IgD-negative memory B cell (primary cell): Measurements from ENCODE around the gene TAF1C. TPM values are rescaled to one million over a fixed set of nuclear protein-coding genes. Genes with fewer than 3 reads are reported as not detected.

Experiments used
- H3K27ac Mint-ChIP-seq, 3 donors: one replicate each; pipeline ENCODE4 v1.8.0; 2020 to 2022; ENCODE audit warnings: mild to moderate bottlenecking in 3 of 3, mixed read lengths in 3 of 3, moderate library complexity in 1 of 3
- H3K27me3 Mint-ChIP-seq: one replicate; pipeline ENCODE4 v1.8.0; 2021; ENCODE audit warnings: mixed read lengths
- H3K36me3 Mint-ChIP-seq: one replicate; pipeline ENCODE4 v1.8.0; 2020; ENCODE audit warnings: mild to moderate bottlenecking, mixed read lengths
- H3K4me1 Mint-ChIP-seq, 3 donors: one replicate each; pipeline ENCODE4 v1.8.0; 2020 to 2022; ENCODE audit warnings: mixed read lengths in 3 of 3, mild to moderate bottlenecking in 1 of 3
- H3K4me3 Mint-ChIP-seq, 4 donors: one replicate each; pipeline ENCODE4 v1.8.0; 2020 to 2022; ENCODE audit warnings: mild to moderate bottlenecking in 4 of 4, mixed read lengths in 4 of 4, moderate library complexity in 3 of 4
- H3K9me3 Mint-ChIP-seq, 3 donors: one replicate each; pipeline ENCODE4 v1.8.0; 2020 to 2021; ENCODE audit warnings: mixed read lengths in 3 of 3, mild to moderate bottlenecking in 1 of 3
- polyA plus RNA-seq: library from polyadenylated mRNA; unstranded; fragments of 300-500 nt; fragmentation: Illumina TruSeq; gene quantifications from one replicate; pipeline ENCODE4 v1.2.3, GENCODE V29; 2021

Gene TAF1C, protein sequence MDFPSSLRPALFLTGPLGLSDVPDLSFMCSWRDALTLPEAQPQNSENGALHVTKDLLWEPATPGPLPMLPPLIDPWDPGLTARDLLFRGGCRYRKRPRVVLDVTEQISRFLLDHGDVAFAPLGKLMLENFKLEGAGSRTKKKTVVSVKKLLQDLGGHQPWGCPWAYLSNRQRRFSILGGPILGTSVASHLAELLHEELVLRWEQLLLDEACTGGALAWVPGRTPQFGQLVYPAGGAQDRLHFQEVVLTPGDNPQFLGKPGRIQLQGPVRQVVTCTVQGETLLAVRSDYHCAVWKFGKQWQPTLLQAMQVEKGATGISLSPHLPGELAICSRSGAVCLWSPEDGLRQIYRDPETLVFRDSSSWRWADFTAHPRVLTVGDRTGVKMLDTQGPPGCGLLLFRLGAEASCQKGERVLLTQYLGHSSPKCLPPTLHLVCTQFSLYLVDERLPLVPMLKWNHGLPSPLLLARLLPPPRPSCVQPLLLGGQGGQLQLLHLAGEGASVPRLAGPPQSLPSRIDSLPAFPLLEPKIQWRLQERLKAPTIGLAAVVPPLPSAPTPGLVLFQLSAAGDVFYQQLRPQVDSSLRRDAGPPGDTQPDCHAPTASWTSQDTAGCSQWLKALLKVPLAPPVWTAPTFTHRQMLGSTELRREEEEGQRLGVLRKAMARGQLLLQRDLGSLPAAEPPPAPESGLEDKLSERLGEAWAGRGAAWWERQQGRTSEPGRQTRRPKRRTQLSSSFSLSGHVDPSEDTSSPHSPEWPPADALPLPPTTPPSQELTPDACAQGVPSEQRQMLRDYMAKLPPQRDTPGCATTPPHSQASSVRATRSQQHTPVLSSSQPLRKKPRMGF
- 6.5 TPM for polyA plus RNA-seq

DNA sequence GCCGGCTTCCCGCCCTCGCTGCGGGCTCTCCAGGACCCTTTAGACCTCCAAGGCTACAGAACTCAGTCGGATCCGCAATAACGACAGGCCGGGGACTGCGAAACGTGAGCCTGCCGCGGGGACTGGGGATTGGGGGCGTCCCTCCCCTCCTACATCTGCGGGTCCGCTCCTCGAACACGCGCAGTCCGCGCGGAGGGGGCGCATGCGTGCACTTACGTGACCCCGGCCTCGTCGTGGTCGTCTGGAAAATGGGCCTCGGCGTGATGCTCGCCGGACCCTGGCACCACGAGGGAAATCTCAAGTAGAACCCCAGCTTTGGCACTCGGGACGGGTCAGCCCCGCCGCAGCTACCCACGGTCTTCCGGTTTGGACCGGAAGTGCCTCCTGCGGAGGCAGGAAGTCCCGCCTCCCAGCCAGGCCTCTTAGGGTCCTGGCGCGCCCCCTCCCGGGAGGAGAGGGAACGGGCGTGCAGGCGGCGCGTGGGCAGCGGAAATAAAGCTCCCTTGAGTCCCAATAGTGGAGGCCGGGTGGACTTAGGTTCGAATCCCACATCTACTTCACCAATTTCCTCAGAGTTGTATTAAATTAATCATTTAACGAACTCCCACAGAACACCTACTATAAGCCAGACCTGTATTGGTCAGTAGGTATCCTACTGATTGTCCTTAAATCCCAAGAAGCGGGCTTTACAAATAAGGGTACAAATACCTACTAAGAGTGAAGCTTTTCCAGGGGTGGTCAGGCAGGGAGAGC lies at the start of gene TAF1C:
TAF1C (minus strand) TSS at position 373 of the 753 bp plus-strand sequence. CDS start 2,069 bp downstream, outside the sequence.
- no peaks in the 10 kb centered on the region for H3K27me3 Mint-ChIP-seq
- H3K36me3 Mint-ChIP-seq: peaks cover 3% of the 10 kb centered on the region
- peak within 1 kb of the TSS; percentile 92 to 99 (median 95) for H3K4me3 Mint-ChIP-seq
- peaks cover 5 to 11% (median 9%) of the 10 kb centered on the region in 3 donors for H3K4me1 Mint-ChIP-seq
- H3K27ac Mint-ChIP-seq: peak within 1 kb of the TSS; percentile 76 to 92 (median 80)
- H3K9me3 Mint-ChIP-seq: no peaks in the 10 kb centered on the region

DNA sequence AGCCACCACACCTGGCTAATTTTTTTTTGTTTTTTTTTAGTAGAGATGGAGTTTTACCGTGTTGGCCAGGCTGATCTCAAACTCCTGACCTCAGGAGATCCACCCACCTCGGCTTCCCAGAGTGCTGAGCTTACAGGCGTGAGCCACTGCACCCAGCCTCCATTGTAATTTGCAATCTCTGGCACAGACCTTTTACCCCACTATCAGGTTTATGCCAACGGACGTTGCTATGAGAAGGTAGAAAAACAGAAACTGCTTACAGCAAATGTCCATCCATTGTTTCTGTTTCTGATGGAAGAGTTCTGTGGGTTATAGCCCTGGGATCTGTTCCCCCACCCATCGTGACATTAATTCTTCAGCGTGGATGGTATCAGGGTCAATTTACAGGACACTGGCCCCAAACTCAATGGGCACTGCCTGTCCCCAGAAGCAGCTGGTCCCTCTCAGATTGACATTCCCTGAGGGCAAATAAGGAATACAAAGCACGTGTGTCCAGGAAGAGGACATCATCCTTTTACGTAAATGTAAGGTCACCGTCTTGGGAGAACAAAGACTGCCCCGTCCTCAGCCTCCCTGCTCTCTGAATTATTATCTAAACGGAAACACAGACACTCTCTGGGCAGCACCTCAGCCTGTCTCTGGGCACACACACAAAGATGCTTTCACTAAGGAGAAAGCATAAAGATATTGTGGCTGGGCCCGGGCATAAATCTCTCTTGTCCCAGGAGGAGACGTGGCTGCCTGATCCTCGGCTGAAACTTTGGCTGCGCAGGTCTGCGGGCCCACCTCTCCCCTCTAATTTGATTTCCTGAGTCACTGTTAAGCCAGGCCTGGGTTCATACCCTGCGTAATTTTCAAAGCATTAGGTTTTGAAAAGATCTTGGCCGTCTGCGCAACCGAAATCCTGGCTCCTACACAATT lies 47.7 kb upstream of the TAF1C start:
- H3K27me3 Mint-ChIP-seq: peaks cover 8% of the 10 kb centered on the region
- no peak overlapping the region for H3K4me3 Mint-ChIP-seq
- H3K9me3 Mint-ChIP-seq: peaks cover 0 to 2% (median 0%) of the 10 kb centered on the region in 3 donors
- no peaks in the 10 kb centered on the region for H3K4me1 Mint-ChIP-seq
- H3K27ac Mint-ChIP-seq: no peak overlapping the region
- no peaks in the 10 kb centered on the region for H3K36me3 Mint-ChIP-seq

GRCh38 chr16:84233748-84234147 lies 46.9 kb upstream of the TAF1C start:
- Mint-ChIP-seq H3K27ac (no peak overlapping the region), H3K36me3 (no peaks in the 10 kb centered on the region), H3K27me3 (peaks cover 8% of the 10 kb centered on the region), H3K4me3 (no peak overlapping the region), H3K9me3 (peaks cover 0 to 2% (median 0%) of the 10 kb centered on the region in 3 donors), H3K4me1 (no peaks in the 10 kb centered on the region)

DNA sequence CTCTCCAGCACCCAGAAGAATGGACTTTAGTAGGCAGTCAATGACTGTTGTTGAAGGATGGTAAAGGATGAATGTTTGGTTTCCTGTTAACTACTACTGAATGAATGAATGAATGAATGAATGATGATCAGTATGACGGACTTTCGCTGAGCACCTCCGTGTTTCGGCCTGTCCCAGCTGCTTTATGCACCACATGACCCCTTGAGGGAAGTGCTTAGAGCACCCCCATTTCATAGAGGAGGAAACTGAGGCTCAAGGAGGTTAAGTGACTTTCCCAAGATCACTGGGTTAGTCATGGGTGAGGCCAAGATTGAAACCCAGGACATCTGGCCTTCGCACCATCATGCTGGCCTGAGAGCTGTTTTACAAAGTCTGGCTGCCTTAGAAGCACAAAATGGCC lies 46.1 kb upstream of the TAF1C start:
- Mint-ChIP-seq H3K4me3 (no peak overlapping the region), H3K27ac (no peak overlapping the region), H3K4me1 (no peaks in the 10 kb centered on the region), H3K36me3 (no peaks in the 10 kb centered on the region), H3K9me3 (peaks cover 0 to 2% (median 0%) of the 10 kb centered on the region in 3 donors), H3K27me3 (peaks cover 8% of the 10 kb centered on the region)

DNA sequence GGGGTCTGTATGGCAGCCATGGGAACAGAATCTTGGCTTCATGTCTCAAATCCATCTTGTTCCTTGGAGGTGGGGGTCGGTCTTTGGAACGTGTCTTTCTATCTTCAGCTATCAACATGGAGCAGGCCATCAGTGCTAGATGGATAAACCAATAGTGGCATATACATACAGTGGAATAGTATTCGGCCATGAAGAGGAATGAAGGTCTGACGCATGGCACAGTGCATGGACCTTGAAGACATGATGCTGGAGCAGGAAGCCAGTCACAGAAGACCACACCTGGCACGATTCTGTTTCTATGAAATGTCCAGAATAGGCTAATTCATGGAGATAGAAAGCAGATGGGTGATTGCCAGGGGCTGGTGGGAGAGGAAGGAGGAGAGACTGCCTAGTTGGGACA lies 45.2 kb upstream of the TAF1C start:
- H3K27me3 Mint-ChIP-seq: peaks cover 10% of the 10 kb centered on the region
- no peak overlapping the region for H3K4me3 Mint-ChIP-seq
- peaks cover 0 to 2% (median 0%) of the 10 kb centered on the region in 3 donors for H3K9me3 Mint-ChIP-seq
- peak overlapping the region in 1 of 3 donors; percentile 82 for H3K27ac Mint-ChIP-seq
- no peaks in the 10 kb centered on the region for H3K36me3 Mint-ChIP-seq
- peaks cover 0 to 3% (median 0%) of the 10 kb centered on the region in 3 donors for H3K4me1 Mint-ChIP-seq

DNA sequence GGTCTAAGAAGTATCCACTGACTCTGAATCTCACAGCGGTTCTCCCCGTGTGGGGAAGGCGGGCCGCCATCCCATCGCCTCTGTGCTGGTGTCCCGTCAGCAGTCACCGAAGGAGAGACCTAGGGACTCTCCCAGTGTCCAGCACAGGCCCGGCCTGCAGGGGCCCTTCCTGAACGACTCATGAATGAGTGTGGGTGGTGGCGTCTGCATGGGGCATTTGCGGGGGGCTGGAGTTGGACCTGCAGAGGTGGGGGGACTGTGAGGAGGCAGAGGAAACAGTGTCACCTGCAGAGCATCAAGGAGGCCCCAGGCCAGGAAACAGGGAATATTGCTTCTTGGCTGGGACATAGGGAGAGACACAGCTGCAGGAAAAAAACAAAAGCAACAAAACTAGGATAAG lies 42.6 kb upstream of the TAF1C start:
- H3K27me3 Mint-ChIP-seq: peaks cover 10% of the 10 kb centered on the region
- H3K4me1 Mint-ChIP-seq: peaks cover 0 to 3% (median 0%) of the 10 kb centered on the region in 3 donors
- H3K36me3 Mint-ChIP-seq: no peaks in the 10 kb centered on the region
- peaks cover 0 to 2% (median 0%) of the 10 kb centered on the region in 3 donors for H3K9me3 Mint-ChIP-seq
- no peak overlapping the region for H3K4me3 Mint-ChIP-seq
- no peak overlapping the region for H3K27ac Mint-ChIP-seq

DNA sequence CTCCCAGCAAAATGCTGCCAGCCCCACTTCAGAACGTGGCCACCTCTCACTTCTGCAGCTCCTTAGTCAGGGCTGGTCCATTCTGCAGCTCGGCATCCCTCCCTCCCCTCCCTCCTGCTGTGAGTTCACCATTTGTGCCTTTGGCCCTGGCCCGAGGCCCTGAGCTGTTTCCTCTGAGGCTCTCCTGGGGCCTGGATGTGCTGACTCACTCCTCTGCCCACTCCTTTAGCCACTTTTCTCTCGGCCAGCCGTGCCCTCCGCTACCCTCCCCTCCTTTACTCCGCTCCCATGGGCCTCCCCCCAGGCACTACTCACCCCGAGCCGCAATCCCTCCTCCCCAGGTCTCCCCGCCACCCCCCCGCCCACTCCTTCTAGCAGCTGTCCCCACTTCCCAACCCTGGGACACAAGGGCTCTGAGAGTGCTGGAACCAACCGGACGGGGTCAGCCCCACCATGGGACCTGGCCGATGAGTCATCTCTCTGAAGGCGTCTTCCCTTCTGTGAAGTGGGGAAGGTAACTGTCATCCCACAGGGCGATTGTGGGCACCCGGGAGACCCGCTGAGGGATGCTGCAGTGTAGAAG lies 41.5 kb upstream of the TAF1C start:
- no peak overlapping the region for H3K27ac Mint-ChIP-seq
- H3K36me3 Mint-ChIP-seq: no peaks in the 10 kb centered on the region
- no peaks in the 10 kb centered on the region for H3K9me3 Mint-ChIP-seq
- H3K4me3 Mint-ChIP-seq: no peak overlapping the region
- H3K27me3 Mint-ChIP-seq: peaks cover 8% of the 10 kb centered on the region
- H3K4me1 Mint-ChIP-seq: peaks cover 0 to 3% (median 0%) of the 10 kb centered on the region in 3 donors

- H3K27me3 Mint-ChIP-seq: peaks cover 8% of the 10 kb centered on the region
- no peaks in the 10 kb centered on the region for H3K9me3 Mint-ChIP-seq
- no peaks in the 10 kb centered on the region for H3K36me3 Mint-ChIP-seq
These were observed 40.7 kb upstream of the TAF1C start for GRCh38 chr16:84227548-84227947.

GRCh38 chr16:84226026-84226425 lies 39.2 kb upstream of the TAF1C start:
- H3K27ac Mint-ChIP-seq: no peak overlapping the region
- H3K4me3 Mint-ChIP-seq: no peak overlapping the region
- H3K4me1 Mint-ChIP-seq: peaks cover 0 to 3% (median 0%) of the 10 kb centered on the region in 3 donors
- H3K36me3 Mint-ChIP-seq: no peaks in the 10 kb centered on the region
- H3K9me3 Mint-ChIP-seq: no peaks in the 10 kb centered on the region
- H3K27me3 Mint-ChIP-seq: peaks cover 4% of the 10 kb centered on the region

More at GRCh38 chr16:84227548-84227947, 40.7 kb upstream of the TAF1C start:
- peaks cover 0 to 3% (median 0%) of the 10 kb centered on the region in 3 donors for H3K4me1 Mint-ChIP-seq
- H3K4me3 Mint-ChIP-seq: no peak overlapping the region
- H3K27ac Mint-ChIP-seq: no peak overlapping the region

DNA sequence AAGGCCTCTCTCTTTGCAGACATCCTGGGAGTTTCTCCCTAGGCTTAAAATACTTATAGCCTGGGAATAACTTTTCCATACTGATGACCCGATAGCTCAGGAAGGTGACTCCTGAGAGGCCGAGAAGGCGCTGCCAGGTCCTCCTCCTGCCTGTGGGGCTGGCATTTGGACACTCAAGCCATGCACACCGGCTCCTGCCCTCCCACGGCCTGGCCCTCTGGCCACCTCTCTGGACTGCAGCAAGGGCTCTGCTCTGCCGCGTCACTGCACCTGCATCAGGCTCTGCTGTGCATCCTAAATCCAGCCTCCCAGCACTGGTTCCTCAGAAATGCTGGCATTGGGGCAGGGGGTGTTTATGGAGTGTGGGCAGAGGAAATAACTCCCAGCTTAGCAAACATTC lies 38.7 kb upstream of the TAF1C start:
- Mint-ChIP-seq H3K4me1 (peaks cover 0 to 3% (median 0%) of the 10 kb centered on the region in 3 donors), H3K27me3 (peaks cover 6% of the 10 kb centered on the region), H3K9me3 (no peaks in the 10 kb centered on the region), H3K4me3 (no peak overlapping the region), H3K36me3 (no peaks in the 10 kb centered on the region), H3K27ac (no peak overlapping the region)

DNA sequence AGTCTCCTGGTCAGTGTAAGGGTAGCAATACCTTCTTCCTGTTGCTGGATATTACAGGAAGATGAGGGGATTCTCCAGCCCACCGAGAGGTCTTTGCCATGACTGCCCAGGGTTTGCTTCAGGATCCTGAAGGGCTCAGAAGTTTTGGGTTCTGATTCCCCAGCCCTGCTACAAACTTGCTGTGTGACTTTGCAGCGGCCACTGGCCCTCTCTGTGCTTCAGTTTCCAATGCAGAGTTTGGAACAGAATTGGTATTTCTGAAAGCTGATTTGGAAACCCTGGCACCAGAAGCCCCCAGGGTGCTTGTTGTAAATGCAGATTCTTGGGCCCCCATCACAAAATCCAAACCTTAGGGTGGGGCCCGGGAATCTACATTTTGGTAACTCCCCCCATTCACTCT lies 38.3 kb upstream of the TAF1C start:
- Mint-ChIP-seq H3K9me3 (no peaks in the 10 kb centered on the region), H3K4me3 (no peak overlapping the region), H3K27ac (no peak overlapping the region), H3K36me3 (no peaks in the 10 kb centered on the region), H3K4me1 (peaks cover 0 to 3% (median 0%) of the 10 kb centered on the region in 3 donors), H3K27me3 (peaks cover 6% of the 10 kb centered on the region)

- Mint-ChIP-seq H3K4me3 (no peak overlapping the region), H3K27ac (no peak overlapping the region), H3K4me1 (peaks cover 0 to 3% (median 0%) of the 10 kb centered on the region in 3 donors), H3K27me3 (peaks cover 6% of the 10 kb centered on the region), H3K9me3 (no peaks in the 10 kb centered on the region), H3K36me3 (no peaks in the 10 kb centered on the region)
These were observed 37.7 kb upstream of the TAF1C start for GRCh38 chr16:84224554-84224953.

GRCh38 chr16:84223456-84223855 lies 36.6 kb upstream of the TAF1C start:
- Mint-ChIP-seq H3K27me3 (peaks cover 6% of the 10 kb centered on the region), H3K27ac (no peak overlapping the region), H3K9me3 (no peaks in the 10 kb centered on the region), H3K4me1 (peaks cover 0 to 3% (median 0%) of the 10 kb centered on the region in 3 donors), H3K36me3 (no peaks in the 10 kb centered on the region), H3K4me3 (no peak overlapping the region)
